Epithelial cell of proximal tubule (primary cell): ENCODE results near the gene TMOD3. TPM values are rescaled to one million over a fixed set of nuclear protein-coding genes. Genes with fewer than 3 reads are reported as not detected.

Experiments used
- DNase-seq: peaks from one replicate; pipeline ENCODE4 v3.0.0-alpha.2; 2011; ENCODE audit warnings: low read depth
- H3K4me3 ChIP-seq: 2 replicates; pipeline ENCODE4 v1.5.1; 2011; ENCODE audit warnings: low read depth, mild to moderate bottlenecking, low read length
- total RNA-seq: library from RNA; depleted of rRNA; stranded (reverse); fragments of >200 nt; gene quantifications from 2 replicates; pipeline ENCODE4 v1.2.3, GENCODE V29; 2015
- TF ChIP-seq, protein P1 (sequence below): conservative IDR thresholded peaks from 2 replicates; pipeline ENCODE4 v1.5.1; 2012; ENCODE audit warnings: low read depth, mild to moderate bottlenecking, low read length

Gene TMOD3
- total RNA-seq, 1 donor from 2014 or later = 36.0 TPM

DNA sequence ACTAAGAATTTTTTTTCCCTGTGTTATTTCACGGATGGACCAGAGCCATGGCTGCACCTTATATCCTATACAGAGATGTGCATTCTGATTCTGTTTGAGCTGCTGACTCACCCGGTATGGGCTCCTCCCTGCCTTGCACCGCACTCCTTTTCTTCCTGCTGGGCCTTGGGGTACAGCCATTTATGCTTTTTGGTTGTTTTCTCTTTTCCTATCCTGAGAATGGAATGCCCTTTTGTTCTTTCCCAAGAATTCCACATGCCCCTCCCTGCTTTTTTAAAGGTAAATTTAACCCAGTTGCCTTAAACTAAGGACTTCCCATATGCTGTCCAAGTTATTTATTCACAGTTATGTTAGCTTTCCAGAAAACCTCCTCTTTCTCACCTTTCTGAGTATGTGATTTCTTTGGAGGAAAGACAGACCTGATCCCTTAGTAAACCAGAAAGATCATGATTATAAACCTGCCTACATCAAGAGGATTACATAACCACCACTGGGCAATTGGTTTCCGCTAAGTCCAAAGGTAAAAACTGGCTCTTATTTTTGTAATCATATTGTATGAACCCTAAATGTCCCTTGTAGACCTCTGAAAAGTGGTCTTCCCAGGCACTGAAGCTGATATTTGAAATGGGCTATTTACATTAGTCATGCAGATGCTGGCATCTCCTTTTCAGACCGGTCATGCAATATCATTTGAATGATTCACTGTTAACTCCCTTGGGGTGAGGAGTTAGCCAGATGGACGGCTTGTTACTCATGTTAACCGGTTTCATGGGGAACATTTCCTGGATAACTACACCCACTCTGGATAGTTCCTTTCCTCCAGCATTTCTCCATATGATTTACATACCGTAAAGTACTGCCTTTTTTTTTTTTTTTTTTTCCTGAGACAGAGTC lies 45.5 kb downstream of the TMOD3 start:
- TF ChIP-seq, protein P1, sequence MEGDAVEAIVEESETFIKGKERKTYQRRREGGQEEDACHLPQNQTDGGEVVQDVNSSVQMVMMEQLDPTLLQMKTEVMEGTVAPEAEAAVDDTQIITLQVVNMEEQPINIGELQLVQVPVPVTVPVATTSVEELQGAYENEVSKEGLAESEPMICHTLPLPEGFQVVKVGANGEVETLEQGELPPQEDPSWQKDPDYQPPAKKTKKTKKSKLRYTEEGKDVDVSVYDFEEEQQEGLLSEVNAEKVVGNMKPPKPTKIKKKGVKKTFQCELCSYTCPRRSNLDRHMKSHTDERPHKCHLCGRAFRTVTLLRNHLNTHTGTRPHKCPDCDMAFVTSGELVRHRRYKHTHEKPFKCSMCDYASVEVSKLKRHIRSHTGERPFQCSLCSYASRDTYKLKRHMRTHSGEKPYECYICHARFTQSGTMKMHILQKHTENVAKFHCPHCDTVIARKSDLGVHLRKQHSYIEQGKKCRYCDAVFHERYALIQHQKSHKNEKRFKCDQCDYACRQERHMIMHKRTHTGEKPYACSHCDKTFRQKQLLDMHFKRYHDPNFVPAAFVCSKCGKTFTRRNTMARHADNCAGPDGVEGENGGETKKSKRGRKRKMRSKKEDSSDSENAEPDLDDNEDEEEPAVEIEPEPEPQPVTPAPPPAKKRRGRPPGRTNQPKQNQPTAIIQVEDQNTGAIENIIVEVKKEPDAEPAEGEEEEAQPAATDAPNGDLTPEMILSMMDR = no peak
- no peak overlapping the region for H3K4me3 ChIP-seq
- DNase-seq = peak; percentile 94

DNA sequence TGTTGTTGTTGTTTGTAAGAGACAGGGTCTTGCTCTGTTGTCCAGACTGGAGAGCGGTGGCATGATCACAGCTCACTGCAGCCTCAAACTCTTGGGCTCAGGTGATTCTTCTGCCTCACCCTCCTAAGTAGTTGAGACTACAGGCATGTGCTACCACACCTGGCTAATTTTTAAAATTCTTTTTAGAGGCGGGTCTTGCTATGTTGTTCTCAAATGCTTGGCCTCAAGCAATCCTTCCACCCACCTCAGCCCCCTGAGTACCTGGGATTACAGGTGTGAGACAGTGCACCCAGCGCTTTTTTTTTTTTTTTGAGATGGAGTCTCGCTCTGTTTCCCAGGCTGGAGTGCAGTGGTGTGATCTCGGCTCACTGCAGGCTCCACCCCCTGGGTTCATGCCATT lies 46.7 kb downstream of the TMOD3 start:
- TF ChIP-seq, protein P1 = no peak
- DNase-seq = no peak

DNA sequence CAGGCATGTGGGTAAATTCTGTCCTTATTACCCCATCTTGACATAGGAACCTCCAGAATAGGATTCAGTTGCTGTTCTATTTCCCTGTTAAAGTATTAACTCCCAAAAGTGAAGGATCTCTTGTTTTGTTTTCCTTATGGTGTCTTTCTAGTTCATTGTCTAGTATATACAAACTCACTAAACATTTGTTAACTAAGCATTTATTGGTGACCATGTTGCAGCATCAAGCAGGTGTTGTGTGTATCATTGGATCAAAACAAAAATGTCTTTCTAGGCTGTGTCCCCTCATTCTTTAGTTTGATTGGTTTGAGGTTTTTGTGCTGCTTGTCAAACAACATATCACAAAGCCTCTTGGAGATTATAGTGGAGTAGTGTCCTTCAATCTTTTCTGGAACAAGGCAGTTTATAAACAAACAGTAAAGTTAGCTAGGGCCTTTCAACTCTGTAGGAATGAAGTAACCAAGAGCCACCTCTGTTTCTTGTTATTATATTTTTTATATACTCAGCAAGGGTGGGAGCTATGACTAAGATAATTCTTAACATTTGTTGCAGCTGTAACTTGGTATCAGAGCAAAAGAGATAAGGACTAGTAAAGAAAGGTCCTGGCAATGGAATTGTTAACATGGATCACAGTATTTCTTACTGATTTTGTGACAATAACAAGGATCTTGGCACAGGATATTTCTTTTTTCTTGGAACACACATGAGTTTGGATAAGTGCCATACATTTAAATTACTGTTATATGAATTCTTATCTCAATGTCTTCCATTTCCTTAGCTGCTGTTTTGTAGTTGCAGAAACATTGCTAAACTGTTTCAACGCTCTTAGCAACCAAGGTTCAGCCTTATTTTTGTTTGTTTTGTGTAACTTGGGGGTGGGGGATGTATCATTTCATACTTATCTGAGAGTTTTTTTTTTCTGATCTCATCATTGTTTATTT lies 49.3 kb downstream of the TMOD3 start:
- no peak overlapping the region for H3K4me3 ChIP-seq
- DNase-seq = no peak
- TF ChIP-seq, protein P1 = no peak

More for the DNA sequence above, 46.7 kb downstream of the TMOD3 start:
- no peak overlapping the region for H3K4me3 ChIP-seq

DNA sequence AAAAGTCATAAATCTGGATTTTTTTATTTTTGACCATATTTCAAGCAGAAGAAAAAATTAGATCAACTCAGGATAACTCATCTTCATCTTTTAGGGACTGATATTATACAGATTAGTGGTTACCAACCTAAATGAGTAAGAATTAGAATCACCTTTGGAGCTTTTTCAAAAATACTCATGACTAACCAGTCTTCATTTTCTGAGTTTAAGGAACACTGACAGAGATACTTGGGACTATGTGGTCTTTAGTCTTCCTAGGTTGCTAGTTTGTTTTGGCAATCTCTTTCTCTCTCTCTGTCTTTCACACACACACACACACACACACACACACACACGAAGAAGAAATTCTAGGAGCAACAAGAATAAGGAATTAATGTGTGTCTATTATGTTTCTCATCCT lies 50.1 kb downstream of the TMOD3 start:
- no peak for DNase-seq

DNA sequence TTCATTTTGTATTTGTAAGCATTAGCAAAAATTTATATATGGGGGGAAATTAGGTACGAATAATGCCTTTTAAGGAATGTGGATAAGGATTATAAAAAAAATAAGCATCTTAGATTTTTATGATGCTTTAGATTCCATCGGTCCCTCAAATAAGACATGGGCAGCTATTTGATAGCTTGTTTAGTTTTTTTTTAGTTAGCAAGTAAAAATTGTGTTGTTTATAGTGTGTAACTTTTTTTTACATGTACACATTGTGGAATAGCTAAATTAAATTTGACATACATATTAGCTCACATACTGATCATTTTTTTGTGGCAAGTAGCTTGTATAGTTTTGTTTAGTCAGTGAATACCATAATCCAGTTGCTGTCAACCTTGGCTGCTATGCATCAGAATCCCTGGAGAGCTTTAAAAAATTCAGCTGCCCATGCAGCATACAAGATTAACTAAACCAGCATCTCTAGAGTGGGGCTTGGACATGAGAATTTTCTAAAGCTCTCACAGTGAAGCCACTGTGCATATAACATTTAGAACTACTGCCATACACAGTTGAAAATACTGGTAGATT lies 53.9 kb downstream of the TMOD3 start:
- DNase-seq = no peak
- H3K4me3 ChIP-seq = no peak overlapping the region
- TF ChIP-seq, protein P1 = no peak

More for the DNA sequence above, 50.1 kb downstream of the TMOD3 start:
- TF ChIP-seq, protein P1 = no peak
- H3K4me3 ChIP-seq = no peak overlapping the region

DNA sequence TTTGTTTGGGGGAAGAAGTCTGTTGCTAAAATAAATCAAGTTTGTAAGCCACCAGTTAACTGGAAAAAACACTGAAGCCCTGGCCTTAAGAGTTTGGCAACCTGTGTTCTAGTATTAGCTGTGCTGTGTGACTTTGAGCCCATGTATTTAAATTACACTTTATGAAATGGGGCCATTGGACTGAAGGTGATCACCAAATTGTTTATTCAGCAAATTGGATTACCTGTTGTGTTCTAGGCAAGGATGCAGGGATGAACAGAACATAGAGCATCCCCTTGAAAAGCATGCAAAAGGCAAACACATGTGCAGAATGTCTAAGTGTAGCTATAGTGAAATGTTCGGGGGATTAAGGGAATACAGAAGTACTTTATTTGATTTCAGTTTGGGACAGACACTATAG lies 54.6 kb downstream of the TMOD3 start:
- DNase-seq = no peak
- H3K4me3 ChIP-seq = no peak overlapping the region
- TF ChIP-seq, protein P1 = no peak
